ENCODE results near the gene EGR1.
A peak's percentile ranks its signal among the peaks of the same experiment; 100 is the strongest.
"Not testable (repeated sequence)": the region's sequence is repeated elsewhere in the genome, so short reads cannot be mapped to it uniquely, and the experiment has no call there.

The EGR1 gene

DNA sequence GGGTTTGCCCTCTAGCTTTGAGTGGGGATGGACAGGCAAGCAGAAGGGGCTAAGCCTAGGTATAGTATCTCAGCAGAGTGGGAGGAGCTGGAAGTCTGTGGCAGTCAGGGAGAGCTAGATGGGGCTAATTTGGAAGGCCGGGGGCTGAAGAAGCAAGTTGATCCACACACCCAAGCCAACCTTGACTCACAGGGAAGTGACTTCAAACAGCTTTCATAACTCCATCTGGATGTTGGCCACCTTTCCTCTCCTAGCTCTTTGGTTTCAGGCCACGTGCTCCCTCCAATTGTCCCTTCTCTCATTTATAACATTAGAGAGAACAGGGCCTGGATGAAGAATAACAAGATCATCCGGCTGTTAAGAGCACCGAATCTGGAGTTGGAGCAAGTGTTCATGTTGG, 36.8 kb downstream of the EGR1 start:
- DNase-seq (ENCODE audit: low read depth) = no peak
- no peak overlapping the region for H3K4me3 ChIP-seq (ENCODE audit: low read depth, low read length)
- TF ChIP-seq, protein P1, sequence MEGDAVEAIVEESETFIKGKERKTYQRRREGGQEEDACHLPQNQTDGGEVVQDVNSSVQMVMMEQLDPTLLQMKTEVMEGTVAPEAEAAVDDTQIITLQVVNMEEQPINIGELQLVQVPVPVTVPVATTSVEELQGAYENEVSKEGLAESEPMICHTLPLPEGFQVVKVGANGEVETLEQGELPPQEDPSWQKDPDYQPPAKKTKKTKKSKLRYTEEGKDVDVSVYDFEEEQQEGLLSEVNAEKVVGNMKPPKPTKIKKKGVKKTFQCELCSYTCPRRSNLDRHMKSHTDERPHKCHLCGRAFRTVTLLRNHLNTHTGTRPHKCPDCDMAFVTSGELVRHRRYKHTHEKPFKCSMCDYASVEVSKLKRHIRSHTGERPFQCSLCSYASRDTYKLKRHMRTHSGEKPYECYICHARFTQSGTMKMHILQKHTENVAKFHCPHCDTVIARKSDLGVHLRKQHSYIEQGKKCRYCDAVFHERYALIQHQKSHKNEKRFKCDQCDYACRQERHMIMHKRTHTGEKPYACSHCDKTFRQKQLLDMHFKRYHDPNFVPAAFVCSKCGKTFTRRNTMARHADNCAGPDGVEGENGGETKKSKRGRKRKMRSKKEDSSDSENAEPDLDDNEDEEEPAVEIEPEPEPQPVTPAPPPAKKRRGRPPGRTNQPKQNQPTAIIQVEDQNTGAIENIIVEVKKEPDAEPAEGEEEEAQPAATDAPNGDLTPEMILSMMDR (IDR thresholded peaks at IDR 0.05; ENCODE audit: insufficient read depth, low read depth, low read length, missing control alignments) = no peak

DNA sequence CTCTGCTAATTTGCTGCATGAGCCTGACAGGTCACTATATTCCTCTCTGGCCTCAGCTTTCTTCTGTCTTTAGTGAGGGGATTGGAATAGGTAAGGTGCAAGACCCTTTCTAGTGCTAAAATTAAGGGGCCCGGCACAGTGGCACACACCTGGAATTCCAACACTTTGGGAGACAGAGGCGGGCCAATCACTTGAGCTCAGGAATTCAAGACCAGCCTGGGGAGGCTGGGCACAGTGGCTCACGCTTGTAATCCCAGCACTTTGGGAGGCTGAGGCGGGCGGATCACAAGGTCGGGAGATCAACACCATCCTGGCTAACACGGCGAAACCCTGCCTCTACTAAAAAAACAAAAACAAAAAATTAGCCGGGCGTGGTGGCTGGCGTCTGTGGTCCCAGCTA, 37.2 kb downstream of the EGR1 start:
- H3K4me3 ChIP-seq (ENCODE audit: low read depth, low read length) = no peak overlapping the region
- TF ChIP-seq, protein P1 (IDR thresholded peaks at IDR 0.05; ENCODE audit: insufficient read depth, low read depth, low read length, missing control alignments) = no peak
- DNase-seq (ENCODE audit: low read depth) = no peak

DNA sequence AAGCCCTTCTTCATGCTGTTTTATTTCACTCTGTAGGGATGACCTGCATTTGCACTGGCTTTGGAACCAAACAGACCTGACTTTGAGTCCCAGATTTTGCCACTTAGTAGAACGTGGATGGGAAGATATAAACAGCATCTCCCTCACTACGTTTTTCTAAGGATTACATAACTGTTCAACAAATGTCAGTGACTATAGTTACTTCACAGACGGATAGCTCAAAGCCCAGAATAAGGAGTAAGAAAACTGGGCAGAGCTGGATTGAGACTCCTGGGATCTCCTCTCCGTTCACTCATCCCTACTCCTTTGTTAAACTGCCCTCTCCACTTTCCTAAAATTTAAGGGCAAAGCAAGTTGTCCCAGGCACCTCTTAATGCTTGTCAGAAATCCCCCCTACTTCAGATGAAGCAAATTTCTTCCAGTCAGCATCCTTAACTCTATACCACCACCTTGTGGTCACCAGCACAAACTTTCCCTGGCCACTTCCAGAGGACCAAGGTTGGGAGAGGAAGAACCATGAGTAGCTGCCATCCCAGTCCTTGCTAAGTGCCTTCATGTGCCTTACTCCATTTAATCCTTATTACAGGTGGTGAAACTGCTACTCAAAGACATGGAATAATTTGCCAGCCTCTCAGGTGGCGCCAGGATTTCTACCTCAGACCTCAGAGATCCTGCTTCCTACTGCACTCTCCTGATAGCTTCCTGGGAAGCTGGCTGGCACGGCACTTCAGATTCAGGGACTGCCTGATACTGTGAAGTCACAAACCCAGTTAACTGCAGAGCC, 38.4 kb downstream of the EGR1 start:
- no peak overlapping the region for H3K4me3 ChIP-seq (ENCODE audit: low read depth, low read length)
- TF ChIP-seq, protein P1 (IDR thresholded peaks at IDR 0.05; ENCODE audit: insufficient read depth, low read depth, low read length, missing control alignments) = peak; percentile 72
- peak; percentile 59 for DNase-seq (ENCODE audit: low read depth)

DNA sequence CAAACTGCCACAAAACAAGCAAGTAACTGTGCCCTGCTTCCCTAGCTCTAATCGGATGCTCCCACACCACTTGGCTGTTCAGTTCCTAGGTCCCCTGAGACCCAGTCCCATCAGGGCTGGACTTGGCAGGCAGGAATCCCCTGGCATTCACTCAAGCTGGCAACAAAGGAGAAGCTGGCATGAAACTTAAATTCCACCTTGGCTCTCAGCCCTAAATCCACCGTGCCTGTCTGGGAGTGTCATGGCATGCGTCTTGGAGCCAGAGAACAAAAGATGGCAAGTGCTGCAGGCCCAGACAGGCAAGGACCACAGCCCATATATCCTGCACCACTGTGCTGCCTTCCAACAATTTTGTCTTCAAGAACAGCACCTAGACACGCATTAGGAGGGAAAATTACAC, 39.5 kb downstream of the EGR1 start:
- H3K4me3 ChIP-seq (ENCODE audit: low read depth, low read length) = no peak overlapping the region
- TF ChIP-seq, protein P1 (IDR thresholded peaks at IDR 0.05; ENCODE audit: insufficient read depth, low read depth, low read length, missing control alignments) = no peak
- no peak for DNase-seq (ENCODE audit: low read depth)

DNA sequence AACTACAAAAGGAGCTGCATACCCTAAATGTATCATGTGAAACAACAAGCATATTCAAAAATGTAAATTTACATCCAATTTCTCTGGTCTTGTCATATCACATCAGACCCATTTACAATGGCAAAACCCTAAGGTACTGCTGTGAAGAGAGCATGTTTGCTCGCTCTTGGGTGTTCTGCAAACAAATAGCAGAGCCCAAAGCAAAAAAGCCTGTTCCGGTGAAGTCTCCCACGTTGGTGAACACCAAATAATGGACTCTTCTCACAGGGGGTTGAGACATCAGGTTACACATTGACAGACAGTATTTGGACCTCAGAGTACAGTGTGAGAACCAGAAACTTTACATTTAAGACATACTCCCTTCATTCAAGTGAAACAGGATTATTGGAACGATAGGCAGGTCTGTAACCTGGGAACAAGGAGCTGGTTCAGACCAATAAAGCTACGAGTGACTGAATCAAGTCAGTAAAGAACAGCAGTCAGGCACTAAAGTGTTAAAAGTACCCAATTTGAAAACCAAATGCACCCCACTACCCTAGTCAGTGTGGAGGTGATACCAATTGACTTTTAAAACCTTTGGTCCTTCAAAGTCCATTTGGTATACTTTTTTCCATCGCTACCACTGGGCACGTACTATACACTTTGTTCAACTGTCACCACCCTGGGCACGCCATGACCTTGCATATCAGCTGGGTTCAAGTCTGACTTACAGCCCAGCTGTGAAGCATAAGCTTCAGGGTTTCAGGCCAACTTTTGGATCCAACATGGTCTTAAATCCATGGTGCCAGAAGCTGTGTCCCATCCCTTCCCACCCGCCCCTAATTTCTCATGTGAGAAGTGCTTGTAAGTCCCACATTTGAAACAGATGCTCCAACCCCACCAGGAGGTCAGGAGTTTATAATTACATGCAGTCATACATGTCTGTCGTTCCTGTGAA, 41.4 kb downstream of the EGR1 start:
- no peak overlapping the region for H3K4me3 ChIP-seq (ENCODE audit: low read depth, low read length)
- TF ChIP-seq, protein P1 (IDR thresholded peaks at IDR 0.05; ENCODE audit: insufficient read depth, low read depth, low read length, missing control alignments) = no peak
- DNase-seq (ENCODE audit: low read depth) = no peak

DNA sequence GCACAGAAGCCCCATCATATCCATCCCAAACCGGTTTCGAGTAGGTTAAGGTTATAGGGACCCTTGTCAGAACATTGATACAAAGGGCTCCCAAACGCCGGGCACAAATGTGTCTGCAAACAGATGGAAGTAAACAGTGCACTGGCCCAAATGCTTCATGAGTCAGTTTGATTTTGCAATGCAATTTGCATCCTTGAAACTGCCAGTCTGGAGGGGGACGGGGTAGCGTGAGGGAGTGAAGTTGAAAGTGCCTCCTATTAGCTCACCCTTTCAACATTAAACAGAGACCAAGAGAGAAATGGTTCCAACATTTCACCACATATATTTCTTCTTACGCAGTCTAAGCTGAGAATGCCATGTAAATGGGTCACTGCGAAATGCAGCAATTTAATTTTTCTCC, 42.2 kb downstream of the EGR1 start:
- DNase-seq (ENCODE audit: low read depth); H3K4me3 ChIP-seq (ENCODE audit: low read depth, low read length): not testable (repeated sequence)

DNA sequence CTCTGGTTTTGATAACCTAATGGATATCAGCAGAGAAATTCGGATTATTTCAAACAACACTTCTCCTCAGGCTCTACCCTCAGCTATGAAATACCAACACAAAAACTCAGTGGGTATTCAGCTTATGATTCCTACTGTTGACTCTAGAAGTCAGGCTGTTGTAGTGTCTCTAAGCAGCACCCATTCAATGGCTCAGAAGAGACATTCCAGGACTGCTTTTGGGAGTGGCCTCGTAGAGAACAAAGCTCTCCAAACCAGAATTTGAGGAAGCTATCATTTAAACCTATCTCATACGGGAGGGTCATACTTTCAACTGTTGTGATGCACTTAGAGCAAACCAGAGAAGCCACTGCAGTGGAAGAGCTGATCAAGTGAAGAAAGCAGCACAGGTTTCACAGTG, 43.7 kb downstream of the EGR1 start:
- TF ChIP-seq, protein P1 (IDR thresholded peaks at IDR 0.05; ENCODE audit: insufficient read depth, low read depth, low read length, missing control alignments) = no peak
- DNase-seq (ENCODE audit: low read depth) = no peak
- no peak overlapping the region for H3K4me3 ChIP-seq (ENCODE audit: low read depth, low read length)
